Measurements from ENCODE around the gene TRAM2. TPM values are rescaled to one million over a fixed set of nuclear protein-coding genes. Genes with fewer than 3 reads are reported as not detected.
A peak's percentile ranks its signal among the peaks of the same experiment; 100 is the strongest.

Gene TRAM2
- total RNA-seq, 1 donor = 196 TPM

DNA sequence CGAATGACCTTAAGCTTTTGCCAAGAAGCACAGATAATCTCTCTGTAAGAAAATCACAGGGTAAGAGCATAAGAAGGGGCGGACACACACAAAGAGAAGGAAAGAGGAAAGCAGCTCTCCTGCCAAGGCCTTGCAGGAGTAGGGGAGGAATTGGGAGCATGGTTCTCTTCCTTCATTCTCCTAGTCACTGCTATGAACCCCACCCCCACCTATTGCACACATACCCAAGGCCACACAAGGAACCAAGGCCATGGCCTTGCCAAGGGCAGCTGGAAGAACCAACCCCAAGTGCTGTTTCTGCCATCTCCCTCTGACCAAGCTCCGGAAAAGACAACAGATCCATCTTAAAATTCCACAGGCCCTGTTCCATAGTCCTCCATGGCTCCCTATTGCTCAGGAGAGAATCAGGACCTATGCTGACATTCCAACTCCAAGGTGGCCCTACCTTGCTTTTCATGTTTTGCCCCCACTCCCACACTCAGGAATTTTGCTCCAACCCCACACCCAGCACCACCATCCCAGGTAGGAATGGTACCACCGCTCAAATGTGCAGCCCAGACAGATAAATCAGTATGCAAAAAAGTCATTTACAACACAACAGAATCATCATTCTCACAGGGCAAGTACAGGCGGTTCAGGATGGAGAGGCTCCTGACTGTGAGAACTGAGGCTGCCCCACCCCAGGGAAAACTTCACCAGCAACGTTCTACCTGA lies 31.3 kb downstream of the TRAM2 start:
- no peak overlapping the region for H3K4me3 ChIP-seq (ENCODE audit: low read depth, low read length)
- TF ChIP-seq, protein P1, sequence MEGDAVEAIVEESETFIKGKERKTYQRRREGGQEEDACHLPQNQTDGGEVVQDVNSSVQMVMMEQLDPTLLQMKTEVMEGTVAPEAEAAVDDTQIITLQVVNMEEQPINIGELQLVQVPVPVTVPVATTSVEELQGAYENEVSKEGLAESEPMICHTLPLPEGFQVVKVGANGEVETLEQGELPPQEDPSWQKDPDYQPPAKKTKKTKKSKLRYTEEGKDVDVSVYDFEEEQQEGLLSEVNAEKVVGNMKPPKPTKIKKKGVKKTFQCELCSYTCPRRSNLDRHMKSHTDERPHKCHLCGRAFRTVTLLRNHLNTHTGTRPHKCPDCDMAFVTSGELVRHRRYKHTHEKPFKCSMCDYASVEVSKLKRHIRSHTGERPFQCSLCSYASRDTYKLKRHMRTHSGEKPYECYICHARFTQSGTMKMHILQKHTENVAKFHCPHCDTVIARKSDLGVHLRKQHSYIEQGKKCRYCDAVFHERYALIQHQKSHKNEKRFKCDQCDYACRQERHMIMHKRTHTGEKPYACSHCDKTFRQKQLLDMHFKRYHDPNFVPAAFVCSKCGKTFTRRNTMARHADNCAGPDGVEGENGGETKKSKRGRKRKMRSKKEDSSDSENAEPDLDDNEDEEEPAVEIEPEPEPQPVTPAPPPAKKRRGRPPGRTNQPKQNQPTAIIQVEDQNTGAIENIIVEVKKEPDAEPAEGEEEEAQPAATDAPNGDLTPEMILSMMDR (IDR thresholded peaks at IDR 0.05; ENCODE audit: insufficient read depth, low read depth, low read length) = no peak
- no peak for DNase-seq (ENCODE audit: low read depth)

DNA sequence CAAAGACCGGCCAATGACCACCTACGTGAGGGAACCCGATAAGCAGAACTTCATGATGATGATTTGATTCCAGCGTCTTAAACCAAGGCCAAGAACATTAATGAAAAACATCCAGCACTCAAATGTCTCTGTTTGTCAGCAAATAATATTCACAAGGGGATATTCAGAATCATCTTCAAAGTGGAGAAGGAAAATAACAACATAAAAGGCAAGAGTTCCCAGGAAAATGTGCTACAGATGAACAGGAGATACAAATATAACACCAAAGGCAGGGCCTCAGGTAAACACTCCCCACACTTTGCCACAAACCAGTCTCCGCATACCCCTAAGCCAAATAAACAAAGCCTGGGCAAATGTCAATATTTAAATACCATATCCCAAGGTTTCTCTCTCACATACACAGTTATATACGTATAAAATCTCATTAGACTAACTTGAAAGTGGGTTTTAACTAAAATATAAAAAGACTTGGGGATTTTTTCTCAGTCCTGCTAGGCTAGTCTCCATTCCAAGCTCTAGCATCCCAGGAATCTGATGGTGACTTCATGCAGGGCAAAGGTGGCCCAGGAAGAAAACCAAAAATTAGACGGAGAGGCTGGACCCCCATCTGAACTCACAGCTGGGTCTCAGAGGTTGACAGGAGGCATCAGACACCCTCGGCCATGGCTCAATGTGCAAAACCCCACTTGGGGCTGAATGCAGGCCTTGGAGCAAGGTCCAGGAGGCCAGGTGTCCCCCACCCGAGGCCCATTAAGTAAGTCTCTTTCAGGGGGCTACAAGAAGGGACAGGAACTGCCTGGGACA lies 32.1 kb downstream of the TRAM2 start:
- no peak overlapping the region for H3K4me3 ChIP-seq (ENCODE audit: low read depth, low read length)
- DNase-seq (ENCODE audit: low read depth) = no peak
- TF ChIP-seq, protein P1 (IDR thresholded peaks at IDR 0.05; ENCODE audit: insufficient read depth, low read depth, low read length) = no peak

DNA sequence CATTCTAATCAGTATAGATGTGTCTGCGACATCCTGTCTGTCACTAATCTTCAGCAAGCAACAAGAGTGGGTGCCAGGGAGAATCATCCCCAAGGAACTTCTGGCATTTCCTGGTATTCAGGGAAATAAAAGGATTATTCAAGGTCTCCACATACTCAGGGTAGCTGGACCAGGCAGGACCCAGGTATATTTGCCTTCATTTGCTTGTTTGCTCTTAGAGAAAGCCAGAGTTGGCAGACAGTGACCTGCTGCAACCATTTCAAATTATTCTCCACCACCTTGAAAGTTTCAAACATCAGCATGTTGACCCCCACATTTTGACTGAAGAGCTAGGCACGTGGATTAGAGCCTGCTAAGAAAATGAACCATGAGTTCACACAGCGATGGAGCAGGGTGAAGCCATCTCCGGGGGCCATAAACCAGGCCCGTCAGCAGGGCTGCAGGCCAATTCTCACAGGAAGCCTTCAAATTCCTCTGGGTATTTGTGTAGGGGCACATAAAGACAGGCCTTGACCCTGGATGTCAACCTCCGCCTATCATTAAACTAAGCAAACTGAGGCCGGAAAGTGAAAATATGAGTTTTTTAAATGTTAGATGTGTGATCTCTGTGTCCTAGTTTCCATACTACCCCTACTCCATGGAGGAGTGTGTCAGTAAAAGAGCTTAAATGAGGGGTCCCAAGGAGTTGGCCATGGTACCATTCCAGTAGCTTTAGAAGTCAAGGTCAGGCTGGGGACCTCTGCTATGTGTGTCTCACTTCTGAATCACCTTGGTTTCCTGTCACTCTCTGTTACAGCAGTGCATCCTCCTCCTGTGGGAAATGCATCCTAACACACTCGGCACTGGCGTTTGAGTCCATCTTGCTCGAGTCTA lies 32.9 kb downstream of the TRAM2 start:
- peak; percentile 83 for DNase-seq (ENCODE audit: low read depth)
- TF ChIP-seq, protein P1 (IDR thresholded peaks at IDR 0.05; ENCODE audit: insufficient read depth, low read depth, low read length) = no peak
- no peak overlapping the region for H3K4me3 ChIP-seq (ENCODE audit: low read depth, low read length)

DNA sequence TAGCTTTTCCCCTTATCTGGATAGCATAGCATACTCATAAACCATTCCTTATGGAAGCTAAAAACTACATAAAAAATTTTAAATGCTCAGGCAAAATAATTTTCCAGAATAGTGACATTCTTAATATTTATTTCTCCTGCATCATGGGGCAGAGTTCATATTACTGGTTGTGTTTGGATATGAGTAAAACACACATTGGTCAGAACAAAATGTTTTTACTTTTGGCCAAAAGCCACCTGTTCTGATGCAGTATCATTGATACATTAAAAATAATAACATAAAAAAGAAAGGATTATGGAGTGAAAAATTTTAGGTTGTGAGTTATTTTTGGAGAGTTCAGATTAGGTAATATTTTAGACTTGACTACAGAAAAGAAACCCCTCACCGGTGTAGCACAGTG lies 33.6 kb downstream of the TRAM2 start:
- TF ChIP-seq, protein P1 (IDR thresholded peaks at IDR 0.05; ENCODE audit: insufficient read depth, low read depth, low read length) = no peak
- no peak overlapping the region for H3K4me3 ChIP-seq (ENCODE audit: low read depth, low read length)
- DNase-seq (ENCODE audit: low read depth) = no peak

DNA sequence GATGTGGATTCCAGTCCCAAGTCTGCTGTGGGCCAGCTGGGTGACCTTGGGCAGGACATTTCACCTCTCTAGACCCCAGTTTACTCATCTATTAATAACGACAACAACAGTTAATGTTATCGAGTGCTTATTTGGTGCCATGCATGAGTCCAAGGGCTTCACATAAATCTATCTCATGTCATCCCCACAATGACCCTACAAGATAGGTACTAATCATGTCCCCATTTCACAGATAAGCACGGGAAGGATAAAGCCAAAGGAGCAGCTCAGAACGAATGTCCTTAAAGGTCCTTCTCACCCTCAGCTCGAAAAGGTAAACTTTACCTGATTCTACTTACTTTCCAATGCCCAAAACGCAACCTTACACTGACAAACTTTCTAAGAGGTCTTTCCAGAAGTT lies 35.7 kb downstream of the TRAM2 start:
- no peak for DNase-seq (ENCODE audit: low read depth)
- TF ChIP-seq, protein P1 (IDR thresholded peaks at IDR 0.05; ENCODE audit: insufficient read depth, low read depth, low read length) = no peak
- H3K4me3 ChIP-seq (ENCODE audit: low read depth, low read length) = no peak overlapping the region

DNA sequence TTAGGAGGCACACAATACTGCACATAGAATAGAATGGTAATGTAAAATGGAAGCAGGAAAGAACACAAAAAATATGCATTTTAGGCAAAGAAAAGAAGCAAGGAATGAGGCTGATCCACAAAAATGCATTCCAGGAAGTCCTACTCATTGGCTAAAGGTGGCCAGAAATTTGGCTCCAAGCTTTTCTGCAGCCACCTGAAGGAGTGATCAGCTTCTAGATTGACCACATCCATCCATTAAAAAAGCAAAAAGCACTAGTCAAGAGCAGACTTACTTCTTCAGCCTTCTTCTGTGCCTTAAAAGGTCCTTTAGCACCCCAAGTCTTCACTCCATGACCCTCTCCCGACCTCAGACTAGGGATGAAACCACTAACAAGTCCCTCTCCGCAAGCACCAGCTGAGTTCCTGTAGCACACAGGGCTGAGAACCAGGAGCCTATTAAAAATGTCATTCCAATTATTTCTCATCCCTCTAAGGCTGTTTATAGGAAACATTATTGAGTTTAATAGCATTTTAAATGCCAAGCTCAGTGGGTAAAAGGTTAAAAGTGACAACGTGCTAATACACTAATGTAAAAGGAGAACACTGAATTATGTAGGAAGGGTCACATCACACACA lies 36.5 kb downstream of the TRAM2 start:
- no peak overlapping the region for H3K4me3 ChIP-seq (ENCODE audit: low read depth, low read length)
- DNase-seq (ENCODE audit: low read depth) = no peak
- TF ChIP-seq, protein P1 (IDR thresholded peaks at IDR 0.05; ENCODE audit: insufficient read depth, low read depth, low read length) = no peak

Data from fibroblast of villous mesenchyme (primary cell).